Neural progenitor cell (in vitro differentiated cells): Measurements from ENCODE around the gene ATP6V0E1.

Experiments
- EZH2 ChIP-seq: fragments of 200-600 bp; sonication (generic); IDR thresholded peaks from 2 replicates; pipeline ENCODE4 v1.6.1; 2017; ENCODE audit warnings: antibody characterized with exemption, mild to moderate bottlenecking, moderate library complexity
- EZH2phosphoT487 ChIP-seq: fragments of 200-600 bp; sonication (generic); IDR thresholded peaks from 2 replicates; pipeline ENCODE4 v1.6.1; 2017; ENCODE audit warnings: antibody characterized with exemption
- TF ChIP-seq, protein P1 (sequence below): fragments of 200-600 bp; sonication (generic); IDR thresholded peaks from 2 replicates; pipeline ENCODE4 v1.5.1; 2017; ENCODE audit warnings: antibody characterized with exemption, mild to moderate bottlenecking

DNA sequence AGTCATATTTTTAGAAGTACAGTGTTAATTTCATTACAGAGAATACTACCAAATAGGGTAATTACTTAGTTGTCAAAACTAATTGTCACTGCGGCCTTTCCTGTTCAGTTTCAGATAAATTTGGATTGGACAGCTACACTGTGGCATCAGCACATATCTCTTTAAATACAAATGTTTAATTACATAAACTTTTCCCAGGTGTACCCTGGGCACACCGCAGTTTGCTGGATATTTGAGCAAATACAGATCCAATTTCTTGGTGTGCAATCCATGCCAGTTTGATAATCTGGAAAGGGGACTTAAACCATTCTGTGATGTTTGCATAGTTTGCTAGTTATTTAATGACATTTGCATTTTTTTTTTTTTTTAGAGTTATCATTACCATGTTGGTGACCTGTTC lies 10.8 kb downstream of the ATP6V0E1 start:
- TF ChIP-seq, protein P1, sequence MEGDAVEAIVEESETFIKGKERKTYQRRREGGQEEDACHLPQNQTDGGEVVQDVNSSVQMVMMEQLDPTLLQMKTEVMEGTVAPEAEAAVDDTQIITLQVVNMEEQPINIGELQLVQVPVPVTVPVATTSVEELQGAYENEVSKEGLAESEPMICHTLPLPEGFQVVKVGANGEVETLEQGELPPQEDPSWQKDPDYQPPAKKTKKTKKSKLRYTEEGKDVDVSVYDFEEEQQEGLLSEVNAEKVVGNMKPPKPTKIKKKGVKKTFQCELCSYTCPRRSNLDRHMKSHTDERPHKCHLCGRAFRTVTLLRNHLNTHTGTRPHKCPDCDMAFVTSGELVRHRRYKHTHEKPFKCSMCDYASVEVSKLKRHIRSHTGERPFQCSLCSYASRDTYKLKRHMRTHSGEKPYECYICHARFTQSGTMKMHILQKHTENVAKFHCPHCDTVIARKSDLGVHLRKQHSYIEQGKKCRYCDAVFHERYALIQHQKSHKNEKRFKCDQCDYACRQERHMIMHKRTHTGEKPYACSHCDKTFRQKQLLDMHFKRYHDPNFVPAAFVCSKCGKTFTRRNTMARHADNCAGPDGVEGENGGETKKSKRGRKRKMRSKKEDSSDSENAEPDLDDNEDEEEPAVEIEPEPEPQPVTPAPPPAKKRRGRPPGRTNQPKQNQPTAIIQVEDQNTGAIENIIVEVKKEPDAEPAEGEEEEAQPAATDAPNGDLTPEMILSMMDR: no peak
- TF ChIP-seq EZH2phosphoT487 (no peak), EZH2 (no peak)
